GM21390 (cell line): ENCODE data around the gene TMEM45B.
A peak's percentile ranks its signal among the peaks of the same experiment; 100 is the strongest.
"Not testable (repeated sequence)": the region's sequence is repeated elsewhere in the genome, so short reads cannot be mapped to it uniquely, and the experiment has no call there.

Experiments used
- ATAC-seq: cut with Tn5 transposase; IDR thresholded peaks from one replicate; pipeline ENCODE4 v1.9.1; 2021; ENCODE audit not compliant: unreplicated experiment

TMEM45B gene

GRCh38 chr11:129849447-129850130, 33.9 kb downstream of the TMEM45B start:
- no peak for ATAC-seq

DNA sequence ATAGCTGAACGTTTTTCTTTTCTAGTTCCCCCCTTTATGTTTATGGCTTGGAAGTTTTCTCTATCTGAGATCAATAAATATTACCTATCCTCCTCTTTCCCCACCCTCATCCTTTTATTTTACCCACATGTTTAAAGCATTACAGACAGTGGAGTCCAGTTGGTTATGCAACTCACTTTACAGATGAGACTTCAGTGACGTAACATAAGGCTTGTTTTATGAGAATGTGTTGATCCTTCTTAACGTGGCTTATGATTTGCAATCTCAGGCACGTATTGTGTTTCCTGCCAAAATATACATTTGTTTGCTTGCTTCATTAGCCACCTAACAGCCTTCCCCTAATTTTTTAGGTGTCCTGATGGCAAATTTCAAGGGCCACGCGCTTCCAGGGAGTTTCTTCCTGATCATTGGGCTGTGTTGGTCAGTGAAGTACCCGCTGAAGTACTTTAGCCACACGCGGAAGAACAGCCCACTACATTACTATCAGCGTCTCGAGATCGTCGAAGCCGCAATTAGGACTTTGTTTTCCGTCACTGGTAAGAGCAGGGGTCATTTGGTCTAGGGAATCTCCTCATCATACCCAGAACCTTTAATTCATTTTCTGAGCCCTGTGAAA, 36.6 kb downstream of the TMEM45B start:
- ATAC-seq, result no peak

DNA sequence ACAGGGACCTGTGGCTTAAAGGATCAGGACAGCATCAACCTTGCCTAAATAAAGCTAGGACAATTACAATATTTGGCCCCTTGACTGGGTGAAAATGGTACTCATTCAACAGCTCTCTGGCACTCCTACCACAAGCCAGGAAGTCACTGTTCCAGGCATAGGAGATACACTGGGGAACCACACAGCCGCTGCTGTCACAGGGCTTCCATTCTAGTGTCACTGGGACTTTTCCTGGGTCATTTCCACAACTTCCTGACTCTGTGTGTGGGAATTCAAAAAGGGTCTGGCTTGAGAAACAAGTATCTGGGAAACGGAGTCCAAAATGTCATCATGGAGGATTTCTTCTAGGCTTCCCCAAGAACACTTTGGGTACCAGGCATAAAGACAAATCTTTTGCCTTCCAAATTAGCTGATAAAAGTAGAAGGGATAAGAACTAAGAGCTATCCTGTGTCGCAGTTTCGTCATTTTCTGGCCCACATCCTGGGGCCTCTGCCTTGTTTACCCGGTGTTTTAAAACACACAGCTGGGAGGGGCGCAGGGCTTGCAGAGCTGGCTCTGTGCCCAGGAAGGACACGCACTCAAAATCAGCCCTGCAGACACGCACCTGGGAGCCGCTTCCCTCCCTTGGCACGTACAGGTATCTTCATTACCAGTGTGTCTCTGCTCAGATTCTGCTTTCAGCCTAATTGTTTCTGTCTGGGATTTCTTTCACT, 38.0 kb downstream of the TMEM45B start:
- no peak for ATAC-seq

DNA sequence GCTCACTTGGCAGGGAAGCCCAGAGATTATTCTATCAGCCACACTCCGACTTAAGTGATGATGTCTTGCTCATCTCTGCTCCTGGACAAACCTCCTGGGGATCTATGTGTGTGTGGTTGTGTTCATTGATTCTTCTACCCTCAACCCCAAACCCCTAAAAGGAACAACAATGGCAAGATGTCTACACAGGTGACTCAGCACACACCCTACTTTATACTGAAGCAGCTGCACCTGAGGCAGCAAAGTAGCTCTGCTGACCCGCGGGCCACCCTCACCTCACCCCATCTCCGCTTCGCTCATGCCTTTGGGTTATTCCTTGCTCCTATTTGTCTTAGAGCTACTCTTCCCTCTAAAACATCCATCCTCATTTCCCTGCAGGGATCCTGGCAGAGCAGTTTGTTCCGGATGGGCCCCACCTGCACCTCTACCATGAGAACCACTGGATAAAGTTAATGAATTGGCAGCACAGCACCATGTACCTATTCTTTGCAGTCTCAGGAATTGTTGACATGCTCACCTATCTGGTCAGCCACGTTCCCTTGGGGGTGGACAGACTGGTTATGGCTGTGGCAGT, 38.7 kb downstream of the TMEM45B start:
- ATAC-seq, result no peak

- ATAC-seq, result no peak
These were observed 39.4 kb downstream of the TMEM45B start for GRCh38 chr11:129855086-129855485.

GRCh38 chr11:129856036-129856435, 40.4 kb downstream of the TMEM45B start:
- no peak for ATAC-seq

DNA sequence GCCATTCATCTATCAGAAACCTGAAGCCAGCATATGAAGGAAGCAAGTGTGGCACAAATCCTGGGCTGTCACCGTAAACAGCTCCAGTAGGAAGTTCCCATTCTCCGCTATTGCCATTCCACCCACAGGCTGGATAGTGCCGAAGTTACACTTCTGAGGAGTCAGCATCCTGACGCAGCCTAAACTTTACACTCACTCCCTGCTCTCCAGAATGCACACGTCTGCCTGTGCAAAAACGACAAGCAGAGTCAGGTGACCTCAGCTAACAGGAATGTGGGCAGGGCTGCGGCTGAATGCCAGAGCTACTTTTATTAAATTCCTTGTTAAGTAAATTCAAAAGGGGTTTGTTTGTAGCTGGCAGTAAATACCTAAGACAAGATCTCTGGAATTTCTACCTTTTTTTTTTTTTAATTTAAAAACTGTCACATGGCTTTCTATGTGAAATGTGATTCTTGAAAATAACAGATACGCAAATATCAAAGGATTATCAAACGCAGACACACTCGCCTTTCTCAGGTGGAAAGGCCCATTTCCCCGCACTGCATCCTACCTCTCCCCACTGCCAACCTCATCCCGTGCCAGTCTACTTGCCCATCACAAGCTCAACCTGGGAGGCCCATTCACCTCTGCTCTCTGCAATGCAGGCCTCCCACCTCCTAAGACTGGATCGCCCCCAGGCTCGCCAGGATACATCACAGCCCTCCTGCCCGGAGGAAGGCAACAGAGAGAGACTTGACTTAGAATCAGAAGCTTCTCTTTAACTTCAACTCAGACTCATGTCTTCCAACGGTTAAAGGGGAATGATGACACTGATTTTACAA, 46.3 kb downstream of the TMEM45B start:
- ATAC-seq, result no peak

DNA sequence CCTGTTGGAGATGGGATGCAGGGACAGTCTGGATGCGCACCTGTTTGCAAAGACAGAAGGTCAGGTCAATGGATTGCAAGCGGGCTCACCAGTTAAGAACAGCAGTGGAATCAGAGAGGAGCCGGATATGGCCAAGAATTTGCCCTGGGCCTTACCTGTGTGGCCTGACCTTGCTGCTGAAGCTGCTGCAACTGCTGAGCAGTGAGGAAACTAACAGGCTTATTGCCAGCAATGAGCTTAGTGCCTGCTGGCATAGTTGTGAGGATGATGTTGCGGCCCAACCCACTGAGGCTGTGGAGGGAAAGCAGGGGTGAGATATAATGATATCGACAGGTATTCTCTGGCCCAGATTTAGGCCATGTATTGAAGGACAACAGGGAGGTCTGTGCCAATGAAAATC, 49.2 kb downstream of the TMEM45B start:
- no peak for ATAC-seq

DNA sequence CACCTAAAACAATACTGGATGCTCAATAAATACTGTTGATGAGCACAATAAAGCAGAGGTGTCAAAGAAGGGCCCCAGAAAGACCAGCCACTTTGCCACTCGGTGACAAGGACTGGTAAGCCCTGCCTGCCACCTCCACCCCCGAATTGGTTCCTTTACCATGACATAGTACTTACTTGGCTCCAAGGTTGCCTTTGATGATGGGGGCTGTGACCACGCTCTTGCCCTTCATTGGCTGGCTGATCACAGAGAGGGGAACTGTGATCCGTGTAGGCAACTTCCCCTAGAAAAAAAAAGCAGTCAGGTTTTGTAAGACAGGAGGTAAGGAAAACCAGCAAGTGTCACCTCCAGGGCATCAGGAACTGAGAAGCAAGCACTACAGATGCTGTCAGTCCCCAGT, 50.1 kb downstream of the TMEM45B start:
- no peak for ATAC-seq

GRCh38 chr11:129866311-129866710, 50.7 kb downstream of the TMEM45B start:
- no peak for ATAC-seq

GRCh38 chr11:129868626-129869025, 53.0 kb downstream of the TMEM45B start:
- ATAC-seq, result not testable (repeated sequence)

- no peak for ATAC-seq
These were observed 56.3 kb downstream of the TMEM45B start for GRCh38 chr11:129871914-129872313.

- no peak for ATAC-seq
These were observed 64.7 kb downstream of the TMEM45B start for GRCh38 chr11:129880311-129880710.

GRCh38 chr11:129881570-129882170, 66.0 kb downstream of the TMEM45B start:
- ATAC-seq, result no peak

DNA sequence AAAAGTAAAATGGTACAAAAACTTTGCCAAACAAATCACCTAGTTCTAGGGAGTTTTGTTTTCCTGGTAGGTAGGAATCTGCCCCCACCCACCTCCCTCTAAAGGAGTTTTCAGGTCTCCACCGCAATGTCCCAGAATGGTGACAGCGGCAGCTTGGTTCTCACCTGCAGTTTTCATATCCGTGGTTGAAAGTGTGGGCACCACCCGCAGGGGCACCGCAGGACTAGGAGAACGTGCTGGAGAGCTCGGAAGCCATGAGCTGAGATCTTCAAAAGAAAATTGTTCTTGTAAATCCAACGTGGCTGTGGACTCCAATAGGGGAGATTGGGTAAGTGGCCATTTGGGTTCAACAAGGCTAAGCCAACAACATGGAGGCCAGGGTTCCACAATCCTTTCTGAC, 68.9 kb downstream of the TMEM45B start:
- ATAC-seq, result no peak

- no peak for ATAC-seq
These were observed 69.7 kb downstream of the TMEM45B start for GRCh38 chr11:129885381-129885780.

GRCh38 chr11:129888451-129888850, 72.8 kb downstream of the TMEM45B start:
- ATAC-seq, result no peak

DNA sequence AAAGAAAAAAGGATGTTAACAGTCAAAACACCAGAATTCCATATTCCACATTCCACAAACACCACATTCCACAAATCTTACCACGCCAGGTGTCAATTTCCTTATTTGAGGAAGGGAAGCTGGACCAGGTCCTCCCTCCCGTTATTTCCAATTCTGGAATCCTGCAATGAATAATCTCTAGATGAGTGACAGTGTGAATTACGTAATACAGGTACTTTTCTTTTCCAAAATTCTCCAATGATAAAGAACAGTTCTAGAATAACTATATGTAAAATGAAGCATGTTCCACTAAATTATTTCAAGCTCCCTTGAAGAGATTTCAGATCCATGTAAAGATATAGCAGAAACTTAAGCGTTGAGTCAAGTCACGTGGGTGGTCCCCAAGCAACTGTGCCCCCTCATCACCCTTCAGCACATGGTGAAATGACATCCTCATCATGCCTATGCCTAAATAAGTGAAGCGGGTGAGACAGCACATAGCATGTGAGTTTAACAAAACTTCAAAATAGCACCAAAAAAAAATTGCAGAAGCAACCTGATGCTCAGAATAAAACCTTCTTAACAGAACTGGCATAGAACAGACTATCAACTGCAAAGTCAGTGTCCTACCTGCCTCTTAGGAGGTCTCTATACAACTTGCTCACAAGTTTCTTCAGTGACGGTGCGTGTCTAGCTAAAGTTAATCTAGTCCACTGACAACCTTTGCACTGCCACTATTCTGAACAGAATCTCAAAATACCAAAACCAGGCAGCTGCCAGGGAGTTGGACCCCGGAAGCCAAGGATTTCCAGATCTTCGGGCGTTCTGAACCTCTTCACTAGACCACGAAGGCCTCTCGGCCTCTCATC, 78.9 kb downstream of the TMEM45B start:
- ATAC-seq, result peak; percentile 18

DNA sequence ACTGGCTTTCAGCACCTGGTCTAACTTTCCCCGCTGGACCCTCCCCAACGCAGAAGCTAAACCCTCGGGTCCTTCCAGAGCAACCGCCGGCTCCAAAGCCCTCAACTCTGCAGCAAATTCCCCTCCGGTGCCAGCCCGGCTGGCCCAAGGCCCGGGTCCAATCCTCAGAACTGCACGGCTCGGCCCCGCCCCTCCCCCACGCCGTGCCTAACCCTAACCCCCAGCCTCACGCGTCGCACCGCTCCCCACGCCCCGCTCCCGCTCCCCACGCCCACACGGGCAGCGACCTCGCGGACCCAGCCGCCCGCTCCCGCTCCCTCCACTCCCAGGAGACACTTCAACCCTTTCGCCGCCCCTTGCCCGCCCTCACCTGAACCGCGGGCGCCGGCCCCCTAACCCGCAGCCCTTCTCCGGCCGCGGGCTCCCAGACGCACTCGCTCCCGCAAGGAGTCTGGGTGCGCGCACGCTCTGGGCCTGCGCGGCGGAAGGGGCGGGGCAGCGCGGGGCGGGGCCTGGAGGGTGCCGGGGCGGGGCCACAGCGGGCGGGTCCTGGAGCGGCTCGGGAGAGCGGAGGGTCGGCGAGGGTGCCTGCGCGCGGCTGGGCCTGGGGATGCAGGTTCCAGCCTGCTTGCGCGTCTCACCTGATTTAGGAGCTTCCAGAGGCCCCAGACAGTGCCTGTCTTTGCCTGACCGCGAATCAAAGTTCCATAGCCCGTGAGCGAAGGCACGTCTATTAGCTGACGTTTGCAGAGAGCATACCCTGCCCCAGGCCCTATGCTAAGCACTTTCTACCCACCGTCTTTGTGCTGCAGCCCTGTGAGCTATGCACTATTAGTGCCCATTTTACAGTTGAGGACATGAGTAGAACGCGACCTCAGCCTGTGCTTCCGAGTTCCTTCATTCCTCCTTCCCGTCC, 79.7 kb downstream of the TMEM45B start, which contains the start of gene NFRKB:
Gene NFRKB (minus strand): TSS at position 453 of the 916 bp plus-strand sequence. CDS start 2,729 bp downstream, outside the sequence.
- peak; percentile 97 for ATAC-seq
